ENCODE measurements around the gene NEO1.

DNA sequence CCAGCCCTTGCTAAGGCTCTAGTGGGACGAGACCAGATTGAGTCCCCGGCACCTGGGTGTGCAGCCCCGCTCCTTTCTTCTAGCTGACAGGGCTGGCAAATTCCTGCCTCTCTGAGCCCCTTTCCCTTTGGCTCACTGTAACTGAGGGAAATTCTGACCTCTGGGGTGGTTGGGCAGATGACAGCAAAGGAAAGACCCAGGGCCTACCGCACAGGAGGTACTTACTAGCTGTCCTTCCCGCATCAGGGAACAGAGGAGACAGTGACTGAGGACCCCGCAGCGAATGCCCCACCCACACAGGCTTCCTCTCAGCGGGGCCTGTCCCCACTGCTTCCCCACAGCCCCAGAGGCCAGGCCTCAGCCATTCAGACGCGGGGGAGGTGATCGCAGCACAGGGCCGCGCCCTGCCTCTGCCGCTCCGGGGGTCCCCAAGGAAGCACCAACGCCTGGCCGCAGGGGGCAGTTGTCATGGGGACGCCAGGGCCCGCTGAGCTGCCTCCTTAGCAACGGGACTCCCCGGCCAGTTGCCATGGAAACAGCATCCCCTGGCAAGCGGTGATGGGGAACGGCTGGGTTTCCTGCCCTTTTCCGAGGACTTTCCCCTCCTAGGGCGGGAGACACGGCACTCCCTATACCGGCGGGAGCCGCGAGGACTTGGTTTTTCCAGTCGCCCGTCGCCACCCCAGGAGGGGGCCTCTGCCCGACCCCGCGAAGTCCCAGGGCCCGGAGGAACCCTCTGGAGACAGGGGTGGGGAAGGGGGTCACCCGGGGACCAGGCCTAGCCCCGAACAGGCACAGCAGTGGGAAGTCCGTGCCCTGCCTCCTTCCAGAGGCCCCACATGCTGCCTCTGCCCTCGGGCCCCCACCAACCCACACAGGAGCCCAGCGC, 266.4 kb downstream of the NEO1 start:
- TF ChIP-seq, protein P1, sequence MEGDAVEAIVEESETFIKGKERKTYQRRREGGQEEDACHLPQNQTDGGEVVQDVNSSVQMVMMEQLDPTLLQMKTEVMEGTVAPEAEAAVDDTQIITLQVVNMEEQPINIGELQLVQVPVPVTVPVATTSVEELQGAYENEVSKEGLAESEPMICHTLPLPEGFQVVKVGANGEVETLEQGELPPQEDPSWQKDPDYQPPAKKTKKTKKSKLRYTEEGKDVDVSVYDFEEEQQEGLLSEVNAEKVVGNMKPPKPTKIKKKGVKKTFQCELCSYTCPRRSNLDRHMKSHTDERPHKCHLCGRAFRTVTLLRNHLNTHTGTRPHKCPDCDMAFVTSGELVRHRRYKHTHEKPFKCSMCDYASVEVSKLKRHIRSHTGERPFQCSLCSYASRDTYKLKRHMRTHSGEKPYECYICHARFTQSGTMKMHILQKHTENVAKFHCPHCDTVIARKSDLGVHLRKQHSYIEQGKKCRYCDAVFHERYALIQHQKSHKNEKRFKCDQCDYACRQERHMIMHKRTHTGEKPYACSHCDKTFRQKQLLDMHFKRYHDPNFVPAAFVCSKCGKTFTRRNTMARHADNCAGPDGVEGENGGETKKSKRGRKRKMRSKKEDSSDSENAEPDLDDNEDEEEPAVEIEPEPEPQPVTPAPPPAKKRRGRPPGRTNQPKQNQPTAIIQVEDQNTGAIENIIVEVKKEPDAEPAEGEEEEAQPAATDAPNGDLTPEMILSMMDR (IDR thresholded peaks at IDR 0.05): no peak
- no peak for TF ChIP-seq POLR2A (IDR thresholded peaks at IDR 0.05)

All from uterus (tissue), 2 donors.